ENCODE measurements around the gene VPS39. TPM values are rescaled to one million over a fixed set of nuclear protein-coding genes. Genes with fewer than 3 reads are reported as not detected.

VPS39 gene
- polyA plus RNA-seq, 1 donor (not counting 4 experiments of a cell fraction or from before 2014, with no cell fraction given), result 29.7 TPM

DNA sequence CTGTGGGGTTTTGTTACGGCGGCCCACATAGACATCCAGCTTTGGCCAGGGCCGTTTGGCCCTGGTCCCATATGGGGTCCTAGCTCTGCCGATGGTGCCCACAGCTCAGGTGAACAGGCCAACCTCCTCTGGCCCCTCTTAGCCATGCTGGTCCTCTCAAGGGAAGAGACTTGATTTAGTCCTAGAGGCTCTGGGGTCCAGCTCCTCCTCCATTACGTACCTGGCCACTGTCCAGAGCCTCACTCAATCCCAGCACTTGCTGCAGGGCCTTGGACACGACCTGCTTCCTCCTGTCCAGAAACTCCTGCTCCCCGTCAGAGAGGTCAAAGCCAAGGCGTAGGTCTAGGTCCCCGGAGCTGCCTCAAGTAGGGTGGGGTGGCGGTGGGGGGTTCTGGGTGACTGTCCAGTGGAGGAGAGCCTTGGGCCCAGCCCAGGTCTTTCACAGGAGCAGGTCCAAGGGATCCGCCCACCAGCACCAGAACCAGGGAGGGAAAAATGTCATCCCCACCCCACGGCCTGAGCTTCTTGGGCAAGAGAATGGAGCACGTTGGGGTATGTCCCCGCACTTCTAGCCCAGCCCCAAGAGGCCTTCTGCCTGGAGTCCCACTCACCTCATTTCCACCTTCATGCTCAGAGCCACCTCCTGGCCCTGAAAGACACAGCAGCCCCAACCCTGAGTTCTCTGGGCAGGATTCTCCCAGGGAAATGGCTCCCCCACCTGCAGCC is 58.4 kb downstream of the VPS39 start:
- H4K20me1 ChIP-seq (ENCODE audit: control insufficient read depth, extremely low read depth, insufficient read depth, low read length), result no peaks in the 10 kb centered on the region
- H3K4me2 ChIP-seq (ENCODE audit: control insufficient read depth, extremely low read depth, insufficient read depth, low read depth, low read length), result no peak overlapping the region
- no peak overlapping the region for H3K9ac ChIP-seq (ENCODE audit: control insufficient read depth, extremely low read depth, insufficient read depth, low read length)
- H3K4me1 ChIP-seq (ENCODE audit: control insufficient read depth, extremely low read depth, insufficient read depth, low read length), result peaks cover 32% of the 10 kb centered on the region
- H3K27me3 ChIP-seq (ENCODE audit: control insufficient read depth, extremely low read depth, insufficient read depth, low read length), result no peaks in the 10 kb centered on the region
- no peak for FAIRE-seq
- no peak overlapping the region for H2AFZ ChIP-seq (ENCODE audit: control insufficient read depth, low read length)
- H3K9me3 ChIP-seq (ENCODE audit: control insufficient read depth, low read depth, low read length), result no peaks in the 10 kb centered on the region
- H3K79me2 ChIP-seq (ENCODE audit: control insufficient read depth, insufficient read depth, low read length), result no peaks in the 10 kb centered on the region
- DNase-seq (ENCODE audit: low read depth, low spot score), result no peak
- dilution Hi-C loops (cut with MboI; ENCODE audit: extremely low pct_ligation_motif_present, low sequenced_read_pairs), result no loop called here
- H3K36me3 ChIP-seq (ENCODE audit: control insufficient read depth in 2 of 2, extremely low read depth in 1 of 2, insufficient read depth in 2 of 2, low read length in 2 of 2), result no peaks in the 10 kb centered on the region
- H3K27ac ChIP-seq (ENCODE audit: control insufficient read depth, insufficient read depth, low read length), result no peak overlapping the region
- TF ChIP-seq CTCF (optimal IDR thresholded peaks at IDR 0.05 in 1 of 3, IDR thresholded peaks at IDR 0.05 in 1 of 3, conservative IDR thresholded peaks at IDR 0.05 in 1 of 3; ENCODE audit: extremely low read depth in 1 of 3, insufficient read depth in 2 of 3, low read length in 3 of 3), result peak in 1 of 3 experiments; percentile 8
- TF ChIP-seq EZH2 (IDR thresholded peaks at IDR 0.05; ENCODE audit: low read length), result no peak
- no peaks in the 10 kb centered on the region for H3K9me1 ChIP-seq (ENCODE audit: control insufficient read depth, extremely low read depth, insufficient read depth, low read length)
- no peak overlapping the region for H3K4me3 ChIP-seq (ENCODE audit: control insufficient read depth in 2 of 3, extremely low read depth in 1 of 3, insufficient read depth in 2 of 3, low read depth in 1 of 3, low read length in 3 of 3)

DNA sequence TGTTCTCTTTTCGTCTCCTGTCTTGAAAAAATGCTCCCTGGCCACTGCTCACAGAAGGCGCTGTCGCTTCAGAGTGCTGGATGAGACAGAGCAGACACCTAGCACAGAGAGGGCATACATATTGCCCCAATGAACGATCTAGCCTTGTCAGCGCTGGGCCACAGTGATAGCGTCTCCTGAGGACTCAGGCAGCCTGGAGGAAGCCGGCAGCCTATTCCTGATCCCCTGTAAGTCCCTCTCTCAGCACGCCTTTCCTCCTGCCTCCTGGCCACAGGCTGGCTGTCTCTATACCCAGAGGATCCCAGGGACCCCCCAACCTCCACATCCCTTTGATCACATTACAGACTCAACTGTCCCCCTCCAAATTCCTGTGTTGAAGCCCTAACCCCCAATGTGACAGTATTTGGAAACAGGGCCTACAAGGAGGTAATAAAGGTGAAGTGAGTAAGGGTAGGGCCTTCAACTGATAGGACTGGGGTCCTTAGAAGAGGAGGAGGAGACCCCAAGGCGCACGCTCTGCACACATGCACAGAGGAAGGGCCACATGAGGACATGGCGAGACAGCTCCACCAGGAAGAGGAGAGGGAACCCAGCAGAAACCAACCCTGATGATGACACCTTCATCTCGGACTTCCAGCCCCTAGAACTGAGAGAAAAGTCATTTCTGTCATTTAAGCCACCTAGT is 59.2 kb downstream of the VPS39 start:
- Histone ChIP-seq H3K9me3 (ENCODE audit: control insufficient read depth, low read depth, low read length) (no peaks in the 10 kb centered on the region), H3K27me3 (ENCODE audit: control insufficient read depth, extremely low read depth, insufficient read depth, low read length) (no peaks in the 10 kb centered on the region), H4K20me1 (ENCODE audit: control insufficient read depth, extremely low read depth, insufficient read depth, low read length) (no peaks in the 10 kb centered on the region), H3K9me1 (ENCODE audit: control insufficient read depth, extremely low read depth, insufficient read depth, low read length) (no peaks in the 10 kb centered on the region), H3K4me3 (ENCODE audit: control insufficient read depth in 2 of 3, extremely low read depth in 1 of 3, insufficient read depth in 2 of 3, low read depth in 1 of 3, low read length in 3 of 3) (no peak overlapping the region), H3K36me3 (ENCODE audit: control insufficient read depth in 2 of 2, extremely low read depth in 1 of 2, insufficient read depth in 2 of 2, low read length in 2 of 2) (no peaks in the 10 kb centered on the region), H3K9ac (ENCODE audit: control insufficient read depth, extremely low read depth, insufficient read depth, low read length) (no peak overlapping the region), H3K4me1 (ENCODE audit: control insufficient read depth, extremely low read depth, insufficient read depth, low read length) (peaks cover 27% of the 10 kb centered on the region), H2AFZ (ENCODE audit: control insufficient read depth, low read length) (no peak overlapping the region), H3K4me2 (ENCODE audit: control insufficient read depth, extremely low read depth, insufficient read depth, low read depth, low read length) (no peak overlapping the region), H3K79me2 (ENCODE audit: control insufficient read depth, insufficient read depth, low read length) (no peaks in the 10 kb centered on the region), H3K27ac (ENCODE audit: control insufficient read depth, insufficient read depth, low read length) (no peak overlapping the region)
- DNase-seq (ENCODE audit: low read depth, low spot score) (no peak), FAIRE-seq (no peak)
- TF ChIP-seq CTCF (optimal IDR thresholded peaks at IDR 0.05 in 1 of 3, IDR thresholded peaks at IDR 0.05 in 1 of 3, conservative IDR thresholded peaks at IDR 0.05 in 1 of 3; ENCODE audit: extremely low read depth in 1 of 3, insufficient read depth in 2 of 3, low read length in 3 of 3), result no peak
- no peak for TF ChIP-seq EZH2 (IDR thresholded peaks at IDR 0.05; ENCODE audit: low read length)
- dilution Hi-C loops (cut with MboI; ENCODE audit: extremely low pct_ligation_motif_present, low sequenced_read_pairs), result no loop called here
